AG09309 (cell line): ENCODE data around the gene CNRIP1.

Source experiments
- DNase-seq: peaks from one replicate; pipeline ENCODE4 v3.0.0-alpha.2; 2010; ENCODE audit warnings: low read depth
- H3K4me3 ChIP-seq: 2 replicates; pipeline ENCODE4 v1.5.1; 2011; ENCODE audit warnings: mild to moderate bottlenecking, low read depth, low read length, moderate library complexity; ENCODE audit not compliant: control insufficient read depth
- CTCF ChIP-seq: IDR thresholded peaks from 2 replicates; pipeline ENCODE4 v1.5.1; 2011; ENCODE audit warnings: mild to moderate bottlenecking, low read depth, low read length, inconsistent platforms; ENCODE audit not compliant: insufficient read depth, control insufficient read depth; ENCODE audit errors: missing control alignments

Gene CNRIP1

GRCh38 chr2:68341062-68341329, 21.2 kb upstream of the CNRIP1 start:
- H3K4me3 ChIP-seq, result no peak overlapping the region
- no peak for TF ChIP-seq CTCF
- DNase-seq, result no peak

- no peak for TF ChIP-seq CTCF
- no peak for DNase-seq
- no peak overlapping the region for H3K4me3 ChIP-seq
These were observed 20.7 kb upstream of the CNRIP1 start for GRCh38 chr2:68340226-68341061.

GRCh38 chr2:68336192-68336591, 16.4 kb upstream of the CNRIP1 start:
- no peak overlapping the region for H3K4me3 ChIP-seq
- no peak for TF ChIP-seq CTCF
- peak; percentile 35 for DNase-seq

GRCh38 chr2:68333931-68334330, 14.2 kb upstream of the CNRIP1 start:
- no peak for TF ChIP-seq CTCF
- no peak for DNase-seq
- H3K4me3 ChIP-seq, result no peak overlapping the region

- DNase-seq, result no peak
- TF ChIP-seq CTCF, result no peak
- no peak overlapping the region for H3K4me3 ChIP-seq
These were observed 13.3 kb upstream of the CNRIP1 start for GRCh38 chr2:68333009-68333408.

- TF ChIP-seq CTCF, result no peak
- DNase-seq, result no peak
- H3K4me3 ChIP-seq, result no peak overlapping the region
These were observed 10.9 kb upstream of the CNRIP1 start for GRCh38 chr2:68330691-68331090.
